GM20431 (cell line): Measurements from ENCODE around the gene SOX10.

Experiments used
- in situ Hi-C: fragments of 300-500 bp; cut with MseI, MboI; formaldehyde crosslinking; loops from one replicate; pipeline ENCODE4 v1.15.0; 2020; ENCODE audit warnings: low sequenced_read_pairs; ENCODE audit not compliant: unreplicated experiment

Gene SOX10

GRCh38 chr22:37983860-37984791 is at the start of gene SOX10:
Gene SOX10 (minus strand): TSS chr22:37984555. CDS start chr22:37983784, 771 bp downstream.
- in situ Hi-C loops: no loop called here

- in situ Hi-C loops: no loop called here
Measured at GRCh38 chr22:38033522-38034277, 49.3 kb upstream of the SOX10 start.

DNA sequence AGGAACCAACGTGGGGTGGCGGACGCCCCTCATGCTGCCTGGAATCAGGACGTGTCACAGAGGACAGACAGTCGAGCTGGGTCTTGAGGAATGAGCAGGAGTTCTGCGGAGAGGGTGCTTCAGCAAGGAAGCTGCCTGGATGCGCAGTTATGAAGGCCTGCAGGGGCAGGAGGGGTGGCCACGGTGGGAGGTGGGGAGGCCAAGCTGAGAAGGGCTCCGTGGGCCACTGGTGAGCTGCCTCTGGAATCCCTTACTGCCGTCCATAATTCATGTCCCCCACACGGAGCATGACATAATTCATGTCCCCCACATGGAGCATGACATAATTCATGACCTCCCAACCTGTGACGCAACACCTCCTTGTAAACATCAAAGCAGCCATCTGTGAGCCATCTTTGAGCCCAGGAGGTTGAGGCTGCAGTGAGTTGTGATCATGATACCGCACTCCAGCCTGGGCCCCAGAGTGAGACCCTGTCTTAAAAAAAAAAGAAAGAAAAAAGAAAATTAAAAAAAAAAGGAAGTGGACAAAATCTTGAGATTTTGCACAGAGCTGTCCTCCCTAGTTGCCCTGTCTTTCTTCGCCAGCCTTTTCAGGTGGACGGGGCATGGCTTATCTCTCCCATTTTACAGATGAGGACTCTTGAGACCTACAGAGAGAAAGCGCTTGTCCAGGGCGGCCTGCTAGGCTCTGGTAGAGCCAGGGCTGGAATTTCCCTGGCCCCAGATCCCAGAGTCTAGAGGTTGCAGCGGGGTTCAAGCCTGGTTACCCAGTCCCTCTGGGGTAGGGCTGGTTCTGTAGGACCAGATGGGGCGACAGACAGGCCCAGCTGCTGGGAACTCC is 48.5 kb upstream of the SOX10 start:
- in situ Hi-C loops: no loop called here

DNA sequence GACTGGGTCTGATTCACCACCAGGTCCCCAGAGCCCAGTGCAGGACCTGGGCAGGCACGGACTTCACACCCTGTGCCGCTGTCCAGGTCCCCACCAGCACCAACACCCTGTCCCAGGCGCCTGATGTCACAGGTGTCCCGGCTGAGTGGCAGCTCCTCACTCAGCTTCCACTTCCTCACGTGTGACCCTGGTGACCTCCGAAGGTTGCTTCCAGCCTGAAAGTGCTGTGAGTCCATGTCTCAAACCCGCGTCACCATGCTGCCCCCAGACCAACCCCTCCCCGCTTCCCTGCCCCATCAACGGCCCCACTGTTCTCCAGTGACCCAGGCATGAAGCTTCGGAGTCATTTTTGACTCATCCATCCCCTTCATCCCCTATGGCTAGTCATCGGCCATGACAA is 47.1 kb upstream of the SOX10 start:
- in situ Hi-C loops: no loop called here

GRCh38 chr22:38030311-38031133 is 46.2 kb upstream of the SOX10 start:
- in situ Hi-C loops: no loop called here

DNA sequence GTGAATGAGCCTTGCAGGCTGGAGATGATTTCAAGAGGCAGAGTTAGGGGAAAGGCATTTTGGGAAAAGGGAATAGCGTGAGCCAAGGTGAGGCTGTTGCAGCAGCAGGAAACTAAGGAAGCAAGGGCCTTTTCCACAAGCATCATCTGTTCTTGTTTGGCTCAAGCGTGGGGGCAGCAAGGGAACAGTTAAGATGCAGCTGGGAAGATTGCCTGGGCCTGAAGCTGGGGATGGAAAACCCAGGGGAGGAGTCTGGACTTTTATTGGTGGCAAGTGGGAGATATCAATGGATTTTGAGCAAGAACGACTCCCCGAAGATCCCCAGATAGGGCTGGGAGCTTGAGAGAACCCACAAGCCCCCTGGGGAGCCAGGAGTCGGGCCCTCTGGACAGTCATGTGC is 45.5 kb upstream of the SOX10 start:
- in situ Hi-C loops: no loop called here

GRCh38 chr22:38029370-38029769 is 45.0 kb upstream of the SOX10 start:
- in situ Hi-C loops: no loop called here

- in situ Hi-C loops: no loop called here
Measured at GRCh38 chr22:38028344-38029130, 44.2 kb upstream of the SOX10 start.

DNA sequence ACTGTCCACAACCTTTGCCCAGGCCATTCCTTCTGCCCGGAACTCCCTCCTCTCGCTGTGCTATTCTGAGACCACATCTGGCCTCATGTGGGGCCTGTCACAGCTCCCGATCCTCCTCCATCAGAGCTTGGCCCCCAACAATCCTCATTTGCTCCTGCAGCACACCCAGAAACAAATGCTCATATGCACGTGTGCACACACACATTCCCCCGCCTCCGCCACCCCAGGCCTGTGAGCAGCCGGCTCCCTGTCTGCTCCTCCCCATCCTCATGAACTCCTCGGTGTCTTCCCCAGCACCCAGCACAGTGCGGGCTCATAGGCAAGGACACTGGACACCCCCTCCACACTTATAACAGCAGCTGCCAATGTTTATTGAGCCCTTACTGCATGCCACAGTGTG is 43.1 kb upstream of the SOX10 start:
- in situ Hi-C loops: no loop called here

GRCh38 chr22:38026130-38027111 is 42.1 kb upstream of the SOX10 start:
- in situ Hi-C loops: no loop called here

- in situ Hi-C loops: no loop called here
Measured at GRCh38 chr22:38025514-38025913, 41.2 kb upstream of the SOX10 start.

- in situ Hi-C loops: no loop called here
Measured at GRCh38 chr22:38023045-38023444, 38.7 kb upstream of the SOX10 start.

GRCh38 chr22:38021206-38021605 is 36.9 kb upstream of the SOX10 start:
- in situ Hi-C loops: no loop called here

DNA sequence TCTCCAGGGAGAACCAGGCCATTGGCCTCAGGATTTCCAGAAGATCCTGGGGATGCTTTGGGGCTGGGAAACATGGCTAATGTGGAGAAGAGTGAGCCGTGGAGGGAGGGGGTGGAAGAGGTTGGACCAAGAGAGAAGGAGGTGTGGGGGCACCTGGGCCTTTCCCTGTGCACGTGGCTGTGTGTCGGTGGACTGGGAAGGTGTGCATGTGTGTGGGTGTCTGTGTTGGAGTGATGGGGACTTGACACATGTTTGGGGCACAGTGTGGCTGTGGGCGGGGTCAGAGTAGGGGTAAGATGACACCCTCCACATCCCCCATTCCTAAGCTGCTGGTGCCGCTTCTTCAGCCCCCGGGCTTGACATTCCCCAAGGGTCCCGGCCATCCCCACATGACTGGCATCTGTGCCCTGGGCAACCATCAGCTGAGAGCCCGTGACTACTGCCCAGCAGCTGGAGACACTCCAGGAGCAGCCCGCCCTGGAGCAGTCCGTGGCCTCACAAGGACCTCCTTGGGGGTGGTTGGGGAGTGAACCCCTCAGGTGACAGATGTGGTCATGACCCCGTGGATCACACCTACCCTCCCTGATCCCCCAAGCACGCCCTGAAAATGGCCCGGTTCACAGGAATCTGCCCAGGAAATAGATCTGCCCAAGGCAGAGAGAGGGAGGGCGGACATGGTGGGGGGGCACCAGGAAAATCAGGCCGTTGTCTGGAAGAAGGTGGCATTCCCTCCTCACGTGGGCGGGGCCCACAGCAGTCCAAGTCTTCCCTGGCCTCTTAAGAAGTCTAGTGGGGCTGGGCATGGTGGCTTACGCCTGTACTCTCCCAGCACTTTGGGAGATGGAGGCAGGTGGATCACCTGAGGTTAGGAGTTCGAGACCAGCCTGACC is 34.8 kb upstream of the SOX10 start:
- in situ Hi-C loops: no loop called here

- in situ Hi-C loops: no loop called here
Measured at GRCh38 chr22:38017939-38018885, 33.9 kb upstream of the SOX10 start.
